Measurements from ENCODE around the gene HVCN1. TPM values are rescaled to one million over a fixed set of nuclear protein-coding genes. Genes with fewer than 3 reads are reported as not detected.
"Not testable (repeated sequence)": the region's sequence is repeated elsewhere in the genome, so short reads cannot be mapped to it uniquely, and the experiment has no call there.

The HVCN1 gene
- total RNA-seq, 2 donors from 2014 or later = 10.4 to 44.7 TPM

DNA sequence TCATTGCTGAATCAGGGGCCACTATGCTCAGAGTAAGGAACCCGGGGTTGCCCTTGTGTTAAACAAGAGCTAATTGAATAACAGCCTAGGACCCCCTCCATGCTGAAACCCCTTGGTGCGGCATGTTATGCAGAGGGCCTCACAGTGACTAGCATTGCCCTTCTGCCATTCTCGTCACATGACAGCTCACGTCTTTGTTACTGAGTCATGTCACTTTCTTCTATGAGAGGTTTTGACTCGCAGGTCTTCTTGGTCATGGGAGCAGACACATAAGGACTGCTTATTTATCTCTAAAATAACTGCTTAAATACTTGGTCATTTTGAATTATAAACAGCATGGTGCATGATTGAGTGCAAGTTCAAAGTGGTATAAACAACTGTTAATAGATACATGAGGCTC is 50.1 kb downstream of the HVCN1 start:
- DNase-seq = no peak
- intact Hi-C loops (cut with DNase I) = no loop called here
- ATAC-seq = no peak

DNA sequence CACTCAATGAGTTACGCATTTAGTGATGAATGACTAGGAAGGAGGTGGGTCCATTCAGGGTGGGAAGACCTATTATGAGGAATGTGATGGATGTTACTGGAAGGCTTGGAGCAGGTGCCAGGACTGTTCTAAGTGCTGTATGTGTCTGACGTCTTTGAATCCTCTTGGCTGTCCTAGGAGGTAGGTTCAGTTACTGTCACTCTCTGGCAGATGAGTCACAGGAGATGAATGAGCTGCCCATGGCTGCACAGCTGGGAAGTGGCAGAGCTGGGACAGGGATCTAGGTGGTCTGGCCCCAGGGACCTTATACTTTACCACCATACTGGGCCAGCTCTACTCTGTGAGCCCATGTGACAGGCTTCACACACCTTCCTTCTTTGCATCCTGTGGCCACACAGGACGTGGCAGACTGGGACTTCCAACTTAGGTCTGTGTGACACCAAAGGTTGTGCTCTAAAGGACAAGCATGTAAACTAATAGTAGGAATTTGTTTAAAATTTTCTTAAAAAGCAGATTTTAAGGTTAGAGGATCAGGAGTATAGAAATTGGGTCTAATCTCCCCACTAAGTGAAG is 51.0 kb downstream of the HVCN1 start:
- intact Hi-C loops (cut with DNase I) = no loop called here
- ATAC-seq (peak in 1 of 2 donors; percentile 54), DNase-seq (peak; percentile 41)

DNA sequence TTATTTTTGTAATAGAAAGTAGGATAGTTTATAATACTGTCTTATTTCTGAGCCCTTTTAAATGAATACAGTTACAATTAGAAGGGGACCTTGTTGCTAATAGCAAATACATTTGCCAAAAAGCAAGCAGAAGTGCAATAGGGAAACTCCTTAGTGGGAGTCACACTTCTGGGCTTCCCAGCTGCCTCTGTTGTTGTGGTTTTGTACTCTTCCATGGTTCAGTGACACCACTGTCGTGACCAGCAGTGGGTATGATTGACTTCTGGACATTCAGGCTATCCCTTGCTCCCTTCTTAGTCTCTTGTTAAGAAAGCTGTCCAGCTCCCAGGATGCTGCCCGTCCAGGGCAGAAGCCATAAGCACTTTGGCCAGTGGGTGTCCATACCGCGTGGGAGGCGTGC is 52.4 kb downstream of the HVCN1 start:
- ATAC-seq (no peak), DNase-seq (no peak)
- intact Hi-C loops (cut with DNase I) = no loop called here

DNA sequence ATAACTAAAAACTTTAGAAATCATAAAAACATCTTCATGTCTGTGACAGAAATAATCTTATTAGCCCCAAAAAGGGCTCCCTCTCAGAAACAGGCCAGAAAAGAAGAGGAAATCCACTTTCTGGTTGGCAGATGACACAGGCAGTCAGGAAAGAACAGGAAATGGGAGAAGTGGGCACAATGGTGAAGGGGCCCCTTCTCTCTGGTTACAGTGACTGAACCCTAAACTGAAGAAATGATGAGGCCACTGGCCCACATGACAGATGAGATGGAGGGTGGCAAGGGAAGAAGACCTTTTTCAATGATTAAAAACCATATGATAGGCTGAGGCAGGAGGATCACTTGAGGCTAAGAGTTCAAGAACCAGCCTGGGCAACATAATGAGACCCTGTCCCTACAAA is 53.9 kb downstream of the HVCN1 start:
- ATAC-seq (no peak), DNase-seq (no peak)
- intact Hi-C loops (cut with DNase I) = no loop called here

DNA sequence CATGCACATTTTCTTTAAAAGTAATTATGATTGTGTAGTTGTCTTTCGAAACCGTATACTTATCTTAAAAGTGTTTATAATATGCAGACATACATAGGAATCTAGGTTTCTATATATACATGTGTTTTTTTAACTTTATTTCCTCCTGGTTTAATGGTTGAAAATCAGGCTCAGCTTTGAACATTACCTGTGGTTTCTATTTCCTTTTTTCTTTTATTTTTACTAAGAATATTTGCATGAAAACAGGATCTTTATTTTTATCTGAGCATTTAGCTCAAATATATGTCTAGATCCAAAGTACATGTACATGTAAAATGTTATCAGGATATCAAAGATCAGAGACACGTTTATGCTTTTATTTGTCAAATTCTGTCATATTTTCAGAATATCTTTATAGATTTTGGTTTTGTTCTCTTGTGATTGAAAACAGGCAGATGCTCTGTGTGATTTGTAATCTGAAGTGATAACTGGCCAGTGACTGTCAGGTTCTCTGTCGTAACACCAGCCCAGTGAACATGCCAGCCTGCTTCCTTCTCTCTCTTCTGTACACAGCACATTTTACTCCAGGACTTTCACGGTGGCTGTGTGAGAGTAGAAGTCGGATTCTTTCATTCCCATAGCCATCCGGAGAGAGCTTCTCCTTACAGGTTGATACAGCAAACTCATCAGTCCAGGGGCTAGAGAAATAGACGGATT is 61.3 kb downstream of the HVCN1 start:
- ATAC-seq (no peak), DNase-seq (no peak)
- intact Hi-C loops (cut with DNase I) = no loop called here

DNA sequence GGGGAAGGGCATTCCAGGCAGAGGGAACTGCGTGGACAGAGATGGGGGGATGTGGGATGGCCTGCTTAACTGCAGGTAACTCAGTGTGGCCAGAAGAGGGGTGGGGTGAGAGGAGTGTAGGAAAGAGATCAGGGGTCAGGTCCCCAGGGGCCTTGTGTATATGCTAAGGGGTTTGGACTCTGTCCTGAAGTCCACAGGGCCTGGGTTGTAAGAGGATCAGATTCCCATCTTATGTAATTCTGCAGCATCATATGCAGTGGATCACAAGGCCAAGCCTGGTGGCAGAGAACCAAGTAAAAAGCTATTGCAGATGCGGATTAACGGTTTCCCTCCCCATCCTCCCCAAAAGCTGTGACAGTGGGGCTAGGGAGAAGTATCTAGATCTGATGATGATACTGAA is 66.3 kb downstream of the HVCN1 start:
- DNase-seq = no peak

DNA sequence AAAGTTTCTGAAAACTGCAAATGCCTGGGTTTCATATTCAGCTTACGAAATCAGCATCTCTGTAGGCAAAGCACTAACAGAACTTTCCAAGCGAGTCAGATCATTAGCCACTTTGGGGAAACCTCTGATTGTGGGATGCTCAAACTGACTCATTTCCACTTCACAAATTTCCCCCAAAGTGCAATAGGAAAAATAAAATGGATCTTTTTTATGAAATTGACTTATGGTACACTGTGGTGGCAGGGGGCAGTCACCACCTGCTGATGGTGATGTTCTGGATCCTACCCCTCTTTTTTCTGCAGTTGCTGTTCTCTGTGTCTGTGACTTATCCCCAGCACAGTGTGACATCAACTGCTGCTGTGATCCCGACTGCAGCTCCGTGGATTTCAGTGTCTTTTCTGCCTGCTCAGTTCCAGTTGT is 69.4 kb downstream of the HVCN1 start:
- intact Hi-C loops (cut with DNase I) = no loop called here
- DNase-seq = no peak
- no peak for ATAC-seq

More for the DNA sequence above, 66.3 kb downstream of the HVCN1 start:
- intact Hi-C loops (cut with DNase I) = no loop called here
- ATAC-seq = no peak

DNA sequence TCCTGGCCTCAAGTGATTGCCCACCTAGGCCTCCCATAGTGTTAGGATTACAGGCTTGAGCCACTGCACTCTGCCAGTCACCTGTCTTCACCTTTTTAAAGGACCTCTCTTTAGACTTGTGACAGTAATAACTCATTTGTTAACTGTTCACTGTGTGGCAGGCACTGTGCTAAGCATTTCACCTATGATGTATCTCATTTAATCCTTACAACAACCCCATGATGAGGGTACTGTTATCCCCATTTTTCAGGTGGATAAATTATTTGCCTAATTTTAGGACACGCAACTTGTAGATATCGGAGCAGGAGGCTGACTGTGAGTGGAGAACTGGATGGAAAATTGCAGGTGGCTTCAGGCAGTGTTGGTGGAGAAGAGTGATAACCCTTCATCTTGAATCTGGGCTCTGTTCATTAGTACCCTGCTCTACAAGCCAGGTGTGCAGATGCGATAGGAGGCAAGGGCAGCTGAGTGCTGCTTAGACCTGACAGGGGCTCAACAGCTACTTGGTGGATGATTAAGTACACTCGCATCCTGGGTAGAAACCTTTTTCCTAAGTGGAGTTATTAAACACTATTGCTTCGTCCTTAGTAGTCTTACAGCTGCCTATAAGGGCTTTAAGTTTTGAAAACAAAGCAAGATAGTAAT is 72.3 kb downstream of the HVCN1 start:
- DNase-seq = no peak
- ATAC-seq = no peak
- intact Hi-C loops (cut with DNase I) = no loop called here

DNA sequence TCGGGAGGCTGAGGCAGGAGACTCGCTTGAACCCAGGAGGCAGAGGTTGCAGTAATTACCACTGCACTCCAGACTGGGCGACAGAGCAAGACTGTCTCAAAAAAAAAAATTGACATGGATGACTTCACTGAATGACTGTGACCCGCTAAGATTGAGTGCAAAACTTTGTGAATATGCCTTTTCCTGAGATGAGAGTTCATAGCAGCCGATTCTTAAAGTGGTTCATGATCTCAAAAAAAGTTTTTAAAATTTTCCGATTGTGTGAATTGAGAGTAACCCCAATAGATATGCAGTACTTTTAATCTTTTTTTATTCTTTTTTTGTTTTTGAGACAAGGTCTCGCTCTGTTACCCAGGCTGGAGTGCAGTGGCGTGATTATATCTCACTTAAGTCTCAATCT is 73.7 kb downstream of the HVCN1 start:
- no peak for ATAC-seq
- no peak for DNase-seq
- intact Hi-C loops (cut with DNase I) = no loop called here

DNA sequence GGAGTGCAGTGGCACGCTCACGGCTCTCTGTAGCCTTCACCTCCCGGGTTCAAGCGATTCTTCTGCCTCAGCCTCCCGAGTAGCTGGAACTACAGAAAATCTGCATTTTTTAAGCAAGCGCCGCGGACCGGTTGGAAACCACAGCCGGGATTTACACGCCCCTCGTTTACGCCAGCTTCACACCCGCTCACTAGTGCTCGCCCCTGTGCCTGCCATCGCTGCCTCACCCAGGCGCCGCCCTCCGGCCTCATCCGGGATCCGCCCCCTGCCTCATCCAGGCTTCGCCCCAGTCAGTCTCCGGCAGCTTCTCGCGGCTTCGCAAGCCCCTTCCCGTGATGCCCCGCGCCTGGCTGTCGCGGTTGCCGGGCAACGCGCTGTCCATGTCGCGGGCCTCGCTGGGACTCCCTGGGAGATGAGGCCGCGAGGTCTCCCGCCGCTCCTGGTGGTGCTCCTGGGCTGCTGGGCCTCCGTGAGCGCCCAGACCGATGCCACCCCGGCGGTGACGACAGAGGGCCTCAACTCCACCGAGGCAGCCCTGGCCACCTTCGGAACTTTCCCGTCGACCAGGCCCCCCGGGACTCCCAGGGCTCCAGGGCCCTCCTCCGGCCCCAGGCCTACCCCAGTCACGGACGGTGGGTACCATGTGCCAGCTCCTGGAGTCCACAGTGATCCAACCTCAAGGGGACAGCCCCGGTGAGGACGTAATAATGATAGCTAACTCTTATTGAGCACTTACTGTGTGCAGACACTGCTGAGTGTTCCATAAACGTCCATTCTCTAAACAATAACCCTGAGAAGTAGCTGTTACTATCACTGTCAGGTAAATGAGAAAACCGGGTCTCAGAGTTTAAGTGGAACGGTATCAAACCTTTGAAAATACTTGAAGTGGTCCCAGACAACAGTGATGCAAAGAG is 74.9 kb downstream of the HVCN1 start, which contains the start of gene TCTN1:
TCTN1 (plus strand) TSS at position 359 of the 914 bp plus-strand sequence; CDS start at position 413, 54 bp downstream.
- ATAC-seq (peak; percentile 99 to 100), DNase-seq (peak; percentile 99)
- intact Hi-C loops (cut with DNase I) = no loop called here

DNA sequence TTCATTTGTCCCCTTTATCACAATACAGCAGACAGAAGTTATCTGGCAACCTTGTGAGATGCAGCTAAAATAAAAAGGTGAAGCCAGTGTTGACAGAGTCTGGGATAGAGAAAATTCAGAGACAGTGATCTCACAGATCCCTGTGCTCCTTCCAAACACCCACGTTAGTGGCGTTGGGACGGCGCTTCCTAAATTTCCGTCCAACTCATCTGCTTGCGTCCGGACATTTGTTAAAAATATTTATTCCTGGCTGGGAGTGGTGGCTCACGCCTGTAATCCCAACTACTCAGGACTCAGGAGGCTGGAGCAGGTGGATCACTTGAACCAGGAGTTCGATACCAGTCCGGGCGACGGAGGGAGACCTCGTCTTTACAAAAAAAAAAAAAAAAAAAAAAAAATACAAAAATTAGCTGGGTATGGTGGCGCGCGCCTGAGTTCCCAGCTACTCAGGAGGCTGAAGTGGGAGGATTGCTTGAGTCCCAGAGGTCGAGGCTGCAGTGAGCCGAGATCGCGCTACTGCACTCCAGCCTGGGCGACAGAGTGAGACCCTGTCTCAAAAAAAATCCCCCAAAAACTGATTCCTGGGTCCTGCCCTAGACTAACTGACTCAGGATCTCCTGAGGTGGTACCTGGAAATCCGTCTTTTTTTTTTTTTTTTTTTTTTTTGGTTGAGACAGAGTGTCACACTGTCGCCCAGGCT is 75.7 kb downstream of the HVCN1 start:
- intact Hi-C loops (cut with DNase I) = no loop called here
- DNase-seq = no peak

DNA sequence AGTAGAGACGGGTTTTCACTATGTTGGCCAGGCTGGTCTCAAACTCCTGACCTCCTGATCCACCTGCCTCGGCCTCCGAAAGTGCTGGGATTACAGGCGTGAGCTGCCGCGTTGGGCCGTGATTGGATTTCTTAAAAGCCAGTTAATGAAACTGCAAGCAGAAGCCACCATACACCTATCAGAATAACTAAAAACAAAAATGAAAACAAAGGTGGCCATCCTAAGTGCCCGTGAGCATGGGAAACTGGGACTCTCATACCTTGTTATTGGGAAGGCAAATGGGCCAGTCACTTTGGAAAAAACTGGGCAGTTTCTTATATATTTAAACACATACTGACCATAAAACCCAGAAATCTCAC is 82.7 kb downstream of the HVCN1 start:
- intact Hi-C loops (cut with DNase I) = loop anchor here in 1 of 2 donors (5.0 kb wide), 1 partner anchor 221 kb away; no protein-coding TSS in a partner anchor
- ATAC-seq (no peak), DNase-seq (no peak)

More for the DNA sequence above, 75.7 kb downstream of the HVCN1 start:
- ATAC-seq = no peak

DNA sequence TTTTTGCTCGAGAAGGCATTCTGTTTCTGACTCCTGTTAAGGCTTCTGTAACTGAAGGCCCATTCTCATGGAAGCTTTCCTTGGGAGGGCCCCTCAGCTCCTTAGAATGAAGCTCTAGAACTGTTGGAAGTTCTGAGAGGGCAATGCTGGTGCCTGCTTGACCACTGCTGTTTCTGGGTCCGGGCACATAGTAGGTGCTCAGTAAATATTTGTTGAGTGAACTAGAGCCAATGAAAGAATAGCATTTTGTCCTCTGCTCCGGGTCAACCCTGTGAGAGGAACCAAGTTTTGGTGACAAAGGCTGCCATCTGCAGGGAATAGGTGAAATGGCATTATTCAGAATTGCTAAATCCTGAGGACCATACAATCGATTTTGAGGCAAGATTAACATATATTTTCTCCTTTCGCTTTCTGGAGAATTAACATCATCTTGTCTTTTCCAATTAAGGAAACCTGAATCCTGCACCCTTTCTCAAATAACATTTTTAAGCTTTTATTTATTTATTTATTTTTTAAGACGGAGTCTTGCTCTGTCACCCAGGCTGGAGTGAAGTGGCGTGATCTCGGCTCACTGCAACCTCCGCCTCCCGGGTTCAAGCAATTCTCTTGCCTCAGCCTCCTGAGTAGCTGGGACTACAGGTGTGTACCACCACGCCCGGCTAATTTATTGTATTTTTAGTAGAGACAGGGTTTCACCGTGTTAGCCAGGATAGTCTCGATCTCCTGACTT is 86.7 kb downstream of the HVCN1 start:
- not testable (repeated sequence) for DNase-seq
- intact Hi-C loops (cut with DNase I) = loop anchor here (1.0 to 5.0 kb wide), 3 partner anchors 90 to 150 kb away; partner anchors contain the start of gene ARPC3 (in 1 of the 2)

DNA sequence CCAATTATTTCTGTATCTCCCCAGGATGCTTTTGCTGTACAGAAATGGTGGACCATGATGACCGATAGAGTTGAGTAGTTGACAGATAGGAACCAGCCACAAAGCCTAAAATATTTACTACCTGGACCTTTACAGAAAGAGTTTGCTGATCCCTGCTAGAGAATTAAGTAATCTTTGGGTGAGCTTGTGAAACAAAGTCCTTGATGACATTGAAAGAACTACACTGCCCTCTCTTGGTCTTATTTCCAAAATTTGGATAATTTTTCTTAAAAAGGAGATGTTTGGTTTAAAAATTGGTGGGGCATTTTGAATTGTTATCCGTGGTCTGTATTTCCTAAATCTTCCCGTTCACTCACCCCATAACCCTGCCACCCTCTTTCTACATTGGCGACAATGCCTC is 88.7 kb downstream of the HVCN1 start:
- ATAC-seq (peak; percentile 41 to 56), DNase-seq (no peak)
- intact Hi-C loops (cut with DNase I) = loop anchor here (5.0 kb wide), 2 partner anchors 88 to 148 kb away; partner anchors contain the start of gene ARPC3 (in 1 of the 2)

More for the DNA sequence above, 86.7 kb downstream of the HVCN1 start:
- ATAC-seq = peak; percentile 69 to 84

DNA sequence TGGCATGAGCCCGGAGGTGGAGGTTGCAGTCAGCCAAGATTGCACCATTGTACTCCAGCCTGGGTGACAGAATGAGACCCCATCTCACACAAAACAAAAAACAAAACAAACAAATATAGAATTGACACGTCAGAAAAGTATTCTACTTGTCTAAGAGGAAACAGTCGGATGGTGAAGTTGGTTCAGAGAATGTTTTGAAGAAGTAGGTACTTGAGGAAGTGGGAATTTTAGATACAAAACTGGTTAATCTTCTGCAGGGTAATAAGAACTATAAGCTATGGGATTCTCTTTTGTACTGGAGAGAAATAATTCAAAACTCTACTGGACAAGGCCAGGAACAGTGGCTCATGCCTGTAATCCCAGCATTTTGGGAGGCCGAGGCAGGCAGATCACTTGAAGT is 89.6 kb downstream of the HVCN1 start:
- intact Hi-C loops (cut with DNase I) = no loop called here
- no peak for ATAC-seq
- no peak for DNase-seq
